Measurements from ENCODE around the gene MRPL53.

The MRPL53 gene

DNA sequence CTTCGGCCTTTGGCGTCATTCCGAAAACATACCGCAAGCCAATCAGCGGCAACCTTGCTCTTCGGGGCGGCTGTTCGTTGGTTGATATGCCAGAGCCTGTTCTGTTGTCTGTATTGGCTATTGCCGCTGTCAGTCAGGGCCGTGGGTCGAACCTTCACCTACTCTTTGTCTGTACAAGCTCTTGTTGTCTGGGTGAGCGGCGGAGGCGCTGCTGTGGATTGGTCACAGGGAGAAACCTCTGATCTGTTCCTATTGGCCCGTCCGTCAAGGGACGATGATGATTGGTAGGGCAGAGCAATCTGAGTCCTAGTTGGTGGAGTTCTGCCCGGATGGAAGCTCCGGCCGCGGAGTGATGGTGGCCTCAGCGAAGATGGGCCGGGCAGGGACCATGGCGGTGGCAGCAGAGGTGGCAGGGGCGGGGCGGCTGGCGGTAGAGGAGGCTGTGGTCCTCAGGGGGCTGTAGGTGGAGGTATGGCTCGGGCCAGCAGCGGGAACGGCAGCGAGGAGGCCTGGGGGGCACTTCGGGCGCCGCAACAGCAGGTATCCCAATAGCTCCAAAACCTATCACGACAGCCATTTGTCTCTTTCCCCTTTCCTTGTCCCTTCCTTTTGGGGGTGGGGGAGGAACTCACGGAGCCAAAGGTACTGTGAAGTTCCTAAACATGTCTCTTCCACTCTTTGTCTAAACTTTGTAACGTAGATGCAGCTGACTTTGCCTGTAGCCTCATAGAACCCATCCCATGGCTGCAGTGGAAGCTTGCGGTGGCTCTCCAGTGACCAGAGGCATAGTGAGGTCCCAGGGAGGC is 14.1 kb downstream of the MRPL53 start, which contains the start of gene WBP1:
TSS of gene WBP1 (plus strand) at position 307 of the 806 bp plus-strand sequence. CDS start at position 472, 165 bp downstream.
- H3K27ac ChIP-seq: peak within 1 kb of the TSS; percentile 98
- TF ChIP-seq, protein P1, sequence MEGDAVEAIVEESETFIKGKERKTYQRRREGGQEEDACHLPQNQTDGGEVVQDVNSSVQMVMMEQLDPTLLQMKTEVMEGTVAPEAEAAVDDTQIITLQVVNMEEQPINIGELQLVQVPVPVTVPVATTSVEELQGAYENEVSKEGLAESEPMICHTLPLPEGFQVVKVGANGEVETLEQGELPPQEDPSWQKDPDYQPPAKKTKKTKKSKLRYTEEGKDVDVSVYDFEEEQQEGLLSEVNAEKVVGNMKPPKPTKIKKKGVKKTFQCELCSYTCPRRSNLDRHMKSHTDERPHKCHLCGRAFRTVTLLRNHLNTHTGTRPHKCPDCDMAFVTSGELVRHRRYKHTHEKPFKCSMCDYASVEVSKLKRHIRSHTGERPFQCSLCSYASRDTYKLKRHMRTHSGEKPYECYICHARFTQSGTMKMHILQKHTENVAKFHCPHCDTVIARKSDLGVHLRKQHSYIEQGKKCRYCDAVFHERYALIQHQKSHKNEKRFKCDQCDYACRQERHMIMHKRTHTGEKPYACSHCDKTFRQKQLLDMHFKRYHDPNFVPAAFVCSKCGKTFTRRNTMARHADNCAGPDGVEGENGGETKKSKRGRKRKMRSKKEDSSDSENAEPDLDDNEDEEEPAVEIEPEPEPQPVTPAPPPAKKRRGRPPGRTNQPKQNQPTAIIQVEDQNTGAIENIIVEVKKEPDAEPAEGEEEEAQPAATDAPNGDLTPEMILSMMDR (conservative IDR thresholded peaks at IDR 0.05; ENCODE audit: low read depth): no peak
- ChIA-PET POLR2A (ENCODE audit: low non-redundant PET) (interaction anchor here (0.8 to 1.0 kb wide), 2 partner anchors 13 to 18 kb away, joined by 3 to 5 read pairs; no protein-coding TSS in a partner anchor), CTCF (interaction anchor here (1.5 to 1.8 kb wide), 2 partner anchors 25 to 74 kb away, joined by 4 to 6 read pairs; partner anchors contain the start of genes CCDC142 and TTC31)
- peak; percentile 99 for DNase-seq (ENCODE audit: low spot score)

DNA sequence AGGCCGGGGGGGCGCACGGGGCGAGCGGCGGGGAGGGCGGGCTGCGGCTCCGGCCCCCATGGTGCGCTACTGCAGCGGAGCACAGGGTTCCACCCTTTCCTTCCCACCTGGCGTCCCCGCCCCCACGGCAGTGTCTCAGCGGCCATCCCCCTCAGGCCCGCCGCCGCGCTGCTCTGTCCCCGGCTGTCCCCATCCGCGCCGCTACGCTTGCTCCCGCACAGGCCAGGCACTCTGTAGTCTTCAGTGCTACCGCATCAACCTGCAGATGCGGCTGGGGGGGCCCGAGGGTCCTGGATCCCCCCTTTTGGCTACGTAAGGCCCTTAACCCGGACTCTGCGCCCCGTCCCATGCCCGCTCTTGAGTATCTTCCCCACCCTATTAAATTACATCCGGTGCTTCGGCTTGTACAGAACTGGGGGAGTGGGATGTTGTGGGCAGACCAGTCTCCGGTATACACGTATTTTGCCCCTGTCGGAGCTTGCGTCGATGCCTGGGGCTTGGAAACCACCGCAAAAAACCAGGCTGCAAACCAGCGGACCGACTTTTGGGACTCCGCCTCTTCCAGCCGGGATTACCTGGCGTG is 14.8 kb downstream of the MRPL53 start:
- POLR2A ChIA-PET (ENCODE audit: low non-redundant PET): interaction anchor here (1.0 to 1.1 kb wide), 2 partner anchors 17 to 24 kb away, joined by 4 to 5 read pairs; no protein-coding TSS in a partner anchor
- CTCF ChIA-PET: interaction anchor here (1.8 kb wide), 1 partner anchor 25 kb away, joined by 6 read pairs; the partner anchor contains the start of genes CCDC142 and TTC31
- DNase-seq (ENCODE audit: low spot score): peak; percentile 48
- TF ChIP-seq, protein P1 (conservative IDR thresholded peaks at IDR 0.05; ENCODE audit: low read depth): no peak
- peak overlapping the region; percentile 98 for H3K27ac ChIP-seq

DNA sequence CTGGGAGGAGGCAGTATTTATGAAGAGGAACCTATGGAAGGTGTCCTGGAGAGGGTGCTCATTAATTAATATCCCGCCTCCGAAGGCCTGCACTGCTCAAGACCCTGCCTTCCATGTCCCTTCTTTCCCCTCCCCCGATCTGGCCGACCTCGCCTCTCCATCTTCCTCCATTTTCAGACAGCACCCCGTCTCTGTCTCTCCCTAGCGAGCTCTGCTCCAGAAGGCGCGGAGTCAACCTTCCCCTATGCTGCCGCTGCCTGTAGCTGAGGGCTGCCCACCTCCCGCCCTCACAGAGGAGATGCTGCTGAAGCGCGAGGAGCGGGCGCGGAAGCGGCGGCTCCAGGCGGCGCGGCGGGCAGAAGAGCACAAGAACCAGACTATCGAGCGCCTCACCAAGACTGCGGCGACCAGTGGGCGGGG is 15.3 kb downstream of the MRPL53 start:
- H3K27ac ChIP-seq: peak overlapping the region; percentile 98
- ChIA-PET CTCF (interaction anchor here (1.8 kb wide), 1 partner anchor 26 kb away, joined by 6 read pairs; the partner anchor contains the start of genes CCDC142 and TTC31), POLR2A (ENCODE audit: low non-redundant PET) (interaction anchor here (1.1 kb wide), 1 partner anchor 24 kb away, joined by 4 read pairs; no protein-coding TSS in a partner anchor)
- TF ChIP-seq, protein P1 (conservative IDR thresholded peaks at IDR 0.05; ENCODE audit: low read depth): no peak
- DNase-seq (ENCODE audit: low spot score): no peak

DNA sequence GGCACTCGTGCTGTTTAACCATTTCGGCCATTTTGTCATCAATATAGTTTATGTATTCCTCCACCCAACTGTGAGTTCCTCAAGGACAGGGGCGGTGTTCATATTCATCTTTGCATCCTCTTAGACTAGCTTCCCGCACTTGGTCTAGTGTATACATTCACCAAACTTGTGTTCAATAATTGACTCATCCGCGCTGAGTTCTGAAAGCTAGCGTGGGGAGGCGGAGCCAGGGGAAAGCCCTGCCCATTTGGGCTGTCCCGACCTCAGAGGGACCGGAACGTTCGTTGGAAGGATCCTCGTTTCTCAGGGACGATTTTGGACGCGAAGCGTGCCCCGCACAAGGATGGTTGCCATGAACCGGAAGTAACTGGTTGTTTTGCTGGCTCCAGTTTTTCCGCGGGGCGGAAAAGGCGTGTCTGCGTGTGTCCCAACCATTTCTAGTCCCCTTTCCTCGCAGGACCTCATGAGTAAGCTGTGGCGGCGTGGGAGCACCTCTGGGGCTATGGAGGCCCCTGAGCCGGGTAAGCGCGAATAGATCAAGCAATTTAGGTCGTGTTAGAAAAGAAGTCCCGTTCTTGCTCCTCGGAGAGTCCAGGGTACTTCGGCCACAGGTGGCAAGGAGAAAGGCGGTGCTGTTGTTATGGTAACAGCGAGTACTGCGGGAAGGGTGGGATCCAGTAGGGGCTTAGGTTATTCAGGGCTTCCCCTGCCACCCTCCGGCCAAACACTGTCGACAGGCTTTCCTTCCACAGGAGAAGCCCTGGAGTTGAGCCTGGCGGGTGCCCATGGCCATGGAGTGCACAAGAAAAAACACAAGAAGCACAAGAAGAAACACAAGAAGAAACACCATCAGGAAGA is 17.6 kb downstream of the MRPL53 start, which contains the start of gene INO80B:
TSS of gene INO80B (plus strand) at position 434 of the 858 bp plus-strand sequence. CDS start at position 464, 30 bp downstream.
- POLR2A ChIA-PET (ENCODE audit: low non-redundant PET): interaction anchor here (0.5 to 1.0 kb wide), 2 partner anchors 12 kb away, joined by 4 to 8 read pairs; no protein-coding TSS in a partner anchor
- peak within 1 kb of the TSS; percentile 62 for H3K27ac ChIP-seq
- TF ChIP-seq, protein P1 (conservative IDR thresholded peaks at IDR 0.05; ENCODE audit: low read depth): no peak
- peak; percentile 88 for DNase-seq (ENCODE audit: low spot score)
- CTCF ChIA-PET: interaction anchor here (0.6 to 1.2 kb wide), 5 partner anchors 12 to 77 kb away, joined by 3 to 5 read pairs (median 3); no protein-coding TSS in a partner anchor

DNA sequence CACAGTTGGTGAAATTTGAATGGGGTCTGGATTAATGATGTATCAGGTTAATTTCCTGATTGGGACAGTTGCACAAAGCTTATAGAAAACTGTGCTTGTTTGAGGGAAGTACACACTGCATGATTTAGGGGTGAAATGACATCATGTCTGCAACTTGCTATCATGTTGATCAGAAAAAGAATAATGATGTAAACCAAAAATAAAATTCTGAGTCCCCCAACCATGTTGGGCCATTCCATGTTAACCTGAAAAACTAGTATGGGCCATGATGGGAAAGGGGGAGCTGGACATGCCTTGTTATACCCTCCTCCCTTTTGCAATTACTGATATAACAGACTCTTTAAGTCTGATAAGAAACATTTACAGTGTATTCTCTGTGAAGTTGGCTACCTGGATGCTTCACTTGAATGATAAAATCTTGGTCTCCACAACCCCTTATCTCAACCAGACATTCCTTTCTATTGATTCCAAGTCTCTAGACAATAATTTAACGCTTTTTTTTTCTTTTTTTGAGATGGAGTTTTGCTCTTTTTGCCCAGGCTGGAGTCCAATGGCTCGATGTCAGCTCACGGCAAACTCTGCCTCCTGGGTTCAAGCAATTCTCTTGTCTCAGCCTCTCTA is 21.8 kb downstream of the MRPL53 start:
- no peak overlapping the region for H3K27ac ChIP-seq
- TF ChIP-seq, protein P1 (conservative IDR thresholded peaks at IDR 0.05; ENCODE audit: low read depth): no peak
- POLR2A ChIA-PET (ENCODE audit: low non-redundant PET): no interaction called here
- CTCF ChIA-PET: interaction anchor here (0.7 kb wide), 1 partner anchor 97 kb away, joined by 3 read pairs; no protein-coding TSS in a partner anchor
- no peak for DNase-seq (ENCODE audit: low spot score)
